Chondrocyte (in vitro differentiated cells): ENCODE data around the gene UBE2R2. TPM values are rescaled to one million over a fixed set of nuclear protein-coding genes. Genes with fewer than 3 reads are reported as not detected.
A peak's percentile ranks its signal among the peaks of the same experiment; 100 is the strongest.
"Not testable (repeated sequence)": the region's sequence is repeated elsewhere in the genome, so short reads cannot be mapped to it uniquely, and the experiment has no call there.

ENCODE experiments used
- DNase-seq: peaks from one replicate; pipeline ENCODE4 v3.0.0; 2021; ENCODE audit warnings: mixed read lengths, low spot score
- H3K27ac Mint-ChIP-seq: one replicate; pipeline ENCODE4 v1.8.0; 2021; ENCODE audit warnings: mild to moderate bottlenecking, moderate library complexity, mixed read lengths; ENCODE audit not compliant: unreplicated experiment
- H3K27me3 Mint-ChIP-seq: 2 replicates; pipeline ENCODE4 v1.8.0; 2021; ENCODE audit warnings: low read depth, mixed read lengths
- H3K36me3 Mint-ChIP-seq: 2 replicates; pipeline ENCODE4 v1.8.0; 2021; ENCODE audit warnings: low read depth, mixed read lengths
- H3K4me1 Mint-ChIP-seq: 2 replicates; pipeline ENCODE4 v1.8.0; 2021; ENCODE audit warnings: low read depth, mild to moderate bottlenecking, mixed read lengths
- H3K4me3 Mint-ChIP-seq: one replicate; pipeline ENCODE4 v1.8.0; 2021; ENCODE audit warnings: mild to moderate bottlenecking, moderate library complexity, mixed read lengths; ENCODE audit not compliant: unreplicated experiment
- H3K9me3 Mint-ChIP-seq: 2 replicates; pipeline ENCODE4 v1.8.0; 2021; ENCODE audit warnings: low read depth, mixed read lengths
- CTCF ChIP-seq: fragments of 200-600 bp; sonication (generic); IDR thresholded peaks from 2 replicates; pipeline ENCODE4 v1.5.0; 2021; ENCODE audit warnings: antibody characterized with exemption, mild to moderate bottlenecking, moderate library complexity
- total RNA-seq: library from RNA; stranded (reverse); gene quantifications from 3 replicates; pipeline ENCODE4 v1.2.1, GENCODE V29; 2021

Gene UBE2R2
- total RNA-seq, 1 donor from 2014 or later = 48.8 TPM

- TF ChIP-seq CTCF = no peak
- H3K27me3 Mint-ChIP-seq = no peaks in the 10 kb centered on the region
- no peak for DNase-seq
- H3K4me3 Mint-ChIP-seq = no peak overlapping the region
- peak overlapping the region; percentile 58 for H3K27ac Mint-ChIP-seq
- peaks cover 30% of the 10 kb centered on the region for H3K4me1 Mint-ChIP-seq
- no peaks in the 10 kb centered on the region for H3K9me3 Mint-ChIP-seq
- H3K36me3 Mint-ChIP-seq = no peaks in the 10 kb centered on the region
These were observed 51.5 kb downstream of the UBE2R2 start for GRCh38 chr9:33868440-33868973.

DNA sequence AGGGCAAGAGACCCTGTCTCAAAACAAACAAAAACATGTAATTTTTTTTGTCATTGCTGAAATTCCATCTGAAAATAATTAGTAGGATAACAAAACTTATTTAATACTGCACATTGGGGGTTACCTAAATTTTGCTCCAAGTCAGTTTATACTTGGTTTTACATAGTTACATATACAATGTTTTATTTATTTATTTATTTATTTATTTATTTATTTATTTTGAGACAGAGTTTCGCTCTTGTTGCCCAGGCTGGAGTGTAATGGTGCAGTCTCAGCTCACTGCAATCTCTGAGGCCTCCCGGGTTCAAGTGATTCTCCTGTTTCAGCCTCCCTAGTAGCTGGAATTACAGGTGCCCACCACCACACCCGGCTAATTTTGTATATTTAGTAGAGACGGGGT is 52.3 kb downstream of the UBE2R2 start:
- H3K4me3 Mint-ChIP-seq, DNase-seq, H3K36me3 Mint-ChIP-seq, H3K9me3 Mint-ChIP-seq, H3K27me3 Mint-ChIP-seq: not testable (repeated sequence)
- Mint-ChIP-seq H3K4me1 (peaks cover 30% of the 10 kb centered on the region), H3K27ac (peak overlapping the region; percentile 61)

- Mint-ChIP-seq H3K36me3 (no peaks in the 10 kb centered on the region), H3K4me1 (peaks cover 29% of the 10 kb centered on the region), H3K27me3 (no peaks in the 10 kb centered on the region), H3K4me3 (no peak overlapping the region), H3K27ac (no peak overlapping the region), H3K9me3 (no peaks in the 10 kb centered on the region)
- TF ChIP-seq CTCF = no peak
- no peak for DNase-seq
These were observed 60.9 kb downstream of the UBE2R2 start for GRCh38 chr9:33877727-33878489.

- TF ChIP-seq CTCF = no peak
- no peak overlapping the region for H3K27ac Mint-ChIP-seq
- no peaks in the 10 kb centered on the region for H3K36me3 Mint-ChIP-seq
- H3K9me3 Mint-ChIP-seq = no peaks in the 10 kb centered on the region
- H3K4me3 Mint-ChIP-seq = no peak overlapping the region
- no peak for DNase-seq
- peaks cover 33% of the 10 kb centered on the region for H3K4me1 Mint-ChIP-seq
- H3K27me3 Mint-ChIP-seq = no peaks in the 10 kb centered on the region
These were observed 61.9 kb downstream of the UBE2R2 start for GRCh38 chr9:33878691-33879366.

DNA sequence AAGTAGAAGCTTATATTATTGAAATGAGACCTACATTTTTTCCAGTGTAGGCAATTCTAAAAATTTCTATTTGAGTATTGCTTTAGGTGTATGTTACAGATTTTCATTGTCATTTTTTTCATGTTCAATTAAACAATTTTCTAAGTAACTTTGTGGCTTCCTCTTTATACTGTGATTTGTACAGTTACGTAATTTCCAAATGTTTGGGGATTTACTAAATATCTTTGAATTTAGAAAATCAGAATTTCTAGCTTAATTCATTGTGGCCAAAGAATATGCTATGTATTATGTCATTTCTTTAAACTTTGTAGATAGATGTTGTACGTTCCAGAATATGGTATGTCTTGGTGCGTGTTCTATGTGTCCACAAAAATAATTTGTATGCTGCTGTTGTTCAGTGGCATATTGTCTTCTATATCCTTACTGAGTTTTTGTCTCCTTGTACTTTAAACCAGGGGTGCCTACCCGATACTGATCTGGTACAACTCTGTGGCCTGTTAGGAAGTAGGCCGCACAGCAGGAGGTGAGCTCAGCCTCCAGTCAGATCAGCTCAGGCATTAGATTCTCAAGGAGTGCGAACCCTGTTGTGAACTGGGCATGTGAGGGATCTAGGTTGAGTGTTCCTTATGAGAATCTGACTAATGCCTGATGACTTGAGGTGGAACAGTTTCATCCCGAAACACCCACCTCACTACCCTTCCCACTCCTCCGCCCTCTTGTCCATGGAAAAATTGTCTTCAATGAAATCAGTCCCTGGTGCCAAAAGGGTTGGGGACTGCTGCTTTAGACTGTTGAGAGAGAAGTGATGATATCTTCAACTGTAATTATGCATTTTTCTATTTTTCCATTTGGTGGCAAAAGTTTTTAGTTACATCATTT is 63.5 kb downstream of the UBE2R2 start:
- DNase-seq = no peak
- H3K4me1 Mint-ChIP-seq = peaks cover 43% of the 10 kb centered on the region
- TF ChIP-seq CTCF = no peak
- no peaks in the 10 kb centered on the region for H3K27me3 Mint-ChIP-seq
- no peaks in the 10 kb centered on the region for H3K9me3 Mint-ChIP-seq
- H3K4me3 Mint-ChIP-seq = no peak overlapping the region
- H3K36me3 Mint-ChIP-seq = no peaks in the 10 kb centered on the region
- H3K27ac Mint-ChIP-seq = peak overlapping the region; percentile 71
